Calu3 (cell line): Measurements from ENCODE around the gene DUSP6. TPM values are rescaled to one million over a fixed set of nuclear protein-coding genes. Genes with fewer than 3 reads are reported as not detected.

Source experiments
- BruUV-seq: library from RNA; stranded (reverse); fragments of 400-500 nt; replicated peaks from 2 replicates; lab custom pipeline; 2021; lab: Mats Ljungman, UMichigan
- CTCF ChIA-PET: fragments of 300-600 bp; sonication (Branson Sonifier 250); formaldehyde crosslinking; loops from one replicate; lab custom pipeline; 2022; ENCODE audit warnings: antibody characterized with exemption; lab: Charles Lee
- DNase-seq: peaks from one replicate; pipeline ENCODE4 v3.0.0; 2022
- H3K27ac Mint-ChIP-seq: one replicate; pipeline ENCODE4 v1.8.0; 2022; ENCODE audit warnings: mixed read lengths; ENCODE audit not compliant: unreplicated experiment
- H3K27me3 Mint-ChIP-seq: one replicate; pipeline ENCODE4 v1.8.0; 2022; ENCODE audit warnings: mixed read lengths; ENCODE audit not compliant: unreplicated experiment
- H3K36me3 Mint-ChIP-seq: one replicate; pipeline ENCODE4 v1.8.0; 2022; ENCODE audit warnings: mild to moderate bottlenecking, moderate library complexity, mixed read lengths; ENCODE audit not compliant: insufficient read depth, unreplicated experiment
- H3K4me1 Mint-ChIP-seq: one replicate; pipeline ENCODE4 v1.8.0; 2022; ENCODE audit warnings: mild to moderate bottlenecking, low read depth, mixed read lengths; ENCODE audit not compliant: unreplicated experiment
- H3K4me3 Mint-ChIP-seq: one replicate; pipeline ENCODE4 v1.8.0; 2022; ENCODE audit warnings: mild to moderate bottlenecking, low read depth, moderate library complexity, mixed read lengths; ENCODE audit not compliant: unreplicated experiment
- H3K9me3 Mint-ChIP-seq: one replicate; pipeline ENCODE4 v1.8.0; 2022; ENCODE audit warnings: low read depth, mixed read lengths; ENCODE audit not compliant: unreplicated experiment
- CTCF ChIP-seq: fragments of 200-600 bp; IDR thresholded peaks from one replicate; pipeline ENCODE4 v1.8.0; 2022; ENCODE audit warnings: antibody characterized with exemption; ENCODE audit not compliant: unreplicated experiment
- intact Hi-C: fragments of 100-400 bp; cut with micrococcal nuclease; formaldehyde crosslinking; loops from one replicate; pipeline ENCODE4 v1.10.0; 2022; ENCODE audit not compliant: unreplicated experiment
- total RNA-seq: library from RNA; stranded (reverse); gene quantifications from 2 replicates; pipeline ENCODE4 v1.2.3, GENCODE V29; 2022

The DUSP6 gene
- total RNA-seq, 1 experiment from 2014 or later = 108 TPM

GRCh38 chr12:89344862-89345202, 7.5 kb downstream of the DUSP6 start:
- intact Hi-C loops = loop anchor here (5.0 kb wide), 1 partner anchor 163 kb away; no protein-coding TSS in a partner anchor
- Mint-ChIP-seq H3K4me1 (peaks cover 59% of the 10 kb centered on the region), H3K36me3 (peaks cover 40% of the 10 kb centered on the region)

GRCh38 chr12:89344043-89344861, 8.0 kb downstream of the DUSP6 start:
- H3K4me1 Mint-ChIP-seq = peaks cover 57% of the 10 kb centered on the region
- peaks cover 34% of the 10 kb centered on the region for H3K36me3 Mint-ChIP-seq
- peak overlapping the region; percentile 28 for H3K27ac Mint-ChIP-seq
- DNase-seq = no peak
- TF ChIP-seq CTCF = no peak
- BruUV-seq = no TSS peak
- no peak overlapping the region for H3K4me3 Mint-ChIP-seq
- intact Hi-C loops = no loop called here
- no peaks in the 10 kb centered on the region for H3K9me3 Mint-ChIP-seq
- CTCF ChIA-PET = no interaction called here
- H3K27me3 Mint-ChIP-seq = no peaks in the 10 kb centered on the region

More at GRCh38 chr12:89344862-89345202, 7.5 kb downstream of the DUSP6 start:
- H3K4me3 Mint-ChIP-seq = no peak overlapping the region
- TF ChIP-seq CTCF = no peak
- no peaks in the 10 kb centered on the region for H3K9me3 Mint-ChIP-seq
- CTCF ChIA-PET = no interaction called here
- H3K27ac Mint-ChIP-seq = peak overlapping the region; percentile 28
- H3K27me3 Mint-ChIP-seq = no peaks in the 10 kb centered on the region
- DNase-seq = no peak
- BruUV-seq = no TSS peak

- TF ChIP-seq CTCF = no peak
Observed at GRCh38 chr12:89343127-89343526, 9.2 kb downstream of the DUSP6 start.

GRCh38 chr12:89340861-89341260, 11.4 kb downstream of the DUSP6 start:
- BruUV-seq = no TSS peak

More at GRCh38 chr12:89343127-89343526, 9.2 kb downstream of the DUSP6 start:
- Mint-ChIP-seq H3K4me3 (no peak overlapping the region), H3K36me3 (peaks cover 23% of the 10 kb centered on the region), H3K27me3 (no peaks in the 10 kb centered on the region), H3K4me1 (peaks cover 47% of the 10 kb centered on the region), H3K27ac (no peak overlapping the region), H3K9me3 (no peaks in the 10 kb centered on the region)
- DNase-seq = no peak
- intact Hi-C loops = no loop called here
- BruUV-seq = no TSS peak
- CTCF ChIA-PET = no interaction called here

More at GRCh38 chr12:89340861-89341260, 11.4 kb downstream of the DUSP6 start:
- no peak for DNase-seq
- Mint-ChIP-seq H3K27me3 (no peaks in the 10 kb centered on the region), H3K4me1 (peaks cover 24% of the 10 kb centered on the region), H3K27ac (no peak overlapping the region), H3K4me3 (no peak overlapping the region), H3K9me3 (no peaks in the 10 kb centered on the region), H3K36me3 (peaks cover 4% of the 10 kb centered on the region)
- TF ChIP-seq CTCF = no peak
- intact Hi-C loops = no loop called here
- CTCF ChIA-PET = no interaction called here
